ENCODE results near the gene FAM210A. TPM values are rescaled to one million over a fixed set of nuclear protein-coding genes. Genes with fewer than 3 reads are reported as not detected.
"Not testable (repeated sequence)": the region's sequence is repeated elsewhere in the genome, so short reads cannot be mapped to it uniquely, and the experiment has no call there.

The FAM210A gene
- total RNA-seq, 2 donors from 2014 or later = 30.9 to 31.9 TPM

DNA sequence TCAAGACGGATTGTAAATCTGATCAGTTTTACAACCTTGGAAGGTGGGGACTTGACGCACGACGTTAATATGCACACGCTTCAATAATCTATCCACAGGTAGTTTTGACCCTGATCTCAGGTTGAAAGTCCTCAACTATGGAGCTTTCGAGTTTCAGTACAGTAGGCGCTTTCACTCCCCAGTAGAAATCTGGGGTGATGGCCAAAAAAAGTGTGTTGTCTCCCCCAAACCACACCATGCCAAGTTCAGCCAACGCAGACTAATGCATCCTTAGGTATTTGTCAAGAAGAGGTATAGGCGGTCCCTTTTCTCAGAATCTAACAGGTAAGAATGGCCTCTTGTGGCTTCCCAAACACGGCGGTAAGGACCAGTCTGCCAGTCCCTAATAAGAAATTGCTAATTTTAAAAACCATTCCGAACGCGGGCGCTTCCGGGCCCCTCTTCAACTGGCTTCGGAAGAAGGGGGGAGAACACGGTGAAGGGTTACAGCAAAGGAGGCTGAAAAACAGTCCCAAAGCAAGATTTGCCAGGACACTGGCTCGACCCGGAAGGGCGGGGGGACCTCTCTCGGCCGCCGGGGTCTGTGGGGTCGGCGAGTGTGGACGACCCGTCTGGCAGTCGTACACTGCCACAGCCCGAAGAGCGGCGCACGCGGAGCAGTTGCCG, 659 bp downstream of the FAM210A start:
- ATAC-seq = no peak
- Mint-ChIP-seq H3K27ac (peak overlapping the region; percentile 64 to 91), H3K36me3 (peaks cover 6% of the 10 kb centered on the region), H3K9me3 (no peaks in the 10 kb centered on the region), H3K4me1 (ENCODE audit: low read depth in 2 of 2) (peaks cover 21 to 28% of the 10 kb centered on the region in 2 donors), H3K4me3 (peak overlapping the region; percentile 93), H3K27me3 (no peaks in the 10 kb centered on the region)
- no peak for DNase-seq (ENCODE audit: low spot score)

DNA sequence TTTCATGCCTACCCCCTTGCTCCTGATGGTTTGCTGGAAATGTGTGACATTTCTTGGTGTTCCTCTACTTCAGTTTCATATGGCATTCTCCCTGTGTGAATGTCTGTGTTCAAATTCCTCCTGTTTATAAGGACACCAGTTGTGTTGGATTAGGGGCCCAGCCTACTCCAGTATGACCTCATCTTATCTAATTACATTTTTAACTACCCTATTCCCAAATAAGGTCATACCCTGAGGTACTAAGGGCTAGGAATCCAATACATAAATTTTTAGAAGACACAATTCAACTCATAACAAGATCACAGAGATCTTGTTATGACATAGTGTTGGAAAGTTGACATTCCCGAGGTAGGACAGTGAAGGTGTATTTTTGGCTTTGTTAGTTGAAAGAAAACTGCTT, 5.5 kb downstream of the FAM210A start:
- peaks cover 13 to 18% of the 10 kb centered on the region in 2 donors for H3K4me1 Mint-ChIP-seq (ENCODE audit: low read depth in 2 of 2)
- H3K27me3 Mint-ChIP-seq = no peaks in the 10 kb centered on the region
- no peak overlapping the region for H3K27ac Mint-ChIP-seq
- peaks cover 5% of the 10 kb centered on the region for H3K36me3 Mint-ChIP-seq
- H3K4me3 Mint-ChIP-seq = no peak overlapping the region
- H3K9me3 Mint-ChIP-seq = no peaks in the 10 kb centered on the region
- no peak for ATAC-seq
- DNase-seq (ENCODE audit: low spot score) = no peak

DNA sequence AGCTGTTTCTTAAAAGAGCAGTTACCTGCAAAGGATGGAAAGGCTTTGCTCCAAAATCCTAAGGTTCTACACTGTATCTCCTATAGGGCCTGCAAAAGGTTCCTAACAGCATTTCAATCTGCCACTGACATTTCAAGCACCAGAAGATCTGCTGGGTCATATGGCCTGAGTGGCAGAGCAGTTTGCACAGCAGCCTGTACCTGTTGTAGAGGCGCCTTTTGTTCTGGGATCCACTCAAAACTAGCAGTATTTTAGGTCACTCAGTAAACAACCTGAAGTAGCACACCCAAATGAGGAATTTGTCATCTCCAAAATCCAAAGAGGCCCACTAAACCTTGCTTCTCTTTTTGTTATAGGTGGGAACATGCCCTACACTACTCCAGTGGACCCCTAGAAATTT, 6.2 kb downstream of the FAM210A start:
- no peak overlapping the region for H3K4me3 Mint-ChIP-seq
- no peak for DNase-seq (ENCODE audit: low spot score)
- H3K9me3 Mint-ChIP-seq = no peaks in the 10 kb centered on the region
- H3K27me3 Mint-ChIP-seq = no peaks in the 10 kb centered on the region
- peaks cover 8 to 18% of the 10 kb centered on the region in 2 donors for H3K4me1 Mint-ChIP-seq (ENCODE audit: low read depth in 2 of 2)
- no peak overlapping the region for H3K27ac Mint-ChIP-seq
- peaks cover 5% of the 10 kb centered on the region for H3K36me3 Mint-ChIP-seq
- ATAC-seq = no peak

DNA sequence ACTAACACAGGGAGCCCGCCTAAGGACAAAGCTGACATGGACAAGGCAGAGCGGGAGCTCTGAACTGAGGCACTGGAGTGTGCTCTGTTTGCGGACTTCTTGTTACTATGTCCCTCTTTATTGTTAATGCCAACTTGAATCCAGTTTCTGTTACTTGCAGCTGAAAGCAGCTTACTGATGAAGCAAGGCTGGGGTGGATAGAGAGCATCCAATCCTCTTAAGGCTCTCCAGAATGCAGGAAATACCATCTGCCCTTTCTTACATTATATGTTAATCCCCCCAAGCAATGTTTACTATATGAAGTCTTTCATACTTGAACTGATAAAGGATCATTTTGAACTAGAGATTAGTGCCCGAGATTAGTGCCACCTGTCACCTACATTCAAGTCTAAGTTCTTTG, 9.4 kb downstream of the FAM210A start:
- Mint-ChIP-seq H3K4me3 (no peak overlapping the region), H3K9me3 (no peaks in the 10 kb centered on the region), H3K27me3 (no peaks in the 10 kb centered on the region), H3K4me1 (ENCODE audit: low read depth in 2 of 2) (peaks cover 3 to 6% of the 10 kb centered on the region in 2 donors), H3K36me3 (peaks cover 5% of the 10 kb centered on the region), H3K27ac (no peak overlapping the region)
- no peak for ATAC-seq
- no peak for DNase-seq (ENCODE audit: low spot score)

DNA sequence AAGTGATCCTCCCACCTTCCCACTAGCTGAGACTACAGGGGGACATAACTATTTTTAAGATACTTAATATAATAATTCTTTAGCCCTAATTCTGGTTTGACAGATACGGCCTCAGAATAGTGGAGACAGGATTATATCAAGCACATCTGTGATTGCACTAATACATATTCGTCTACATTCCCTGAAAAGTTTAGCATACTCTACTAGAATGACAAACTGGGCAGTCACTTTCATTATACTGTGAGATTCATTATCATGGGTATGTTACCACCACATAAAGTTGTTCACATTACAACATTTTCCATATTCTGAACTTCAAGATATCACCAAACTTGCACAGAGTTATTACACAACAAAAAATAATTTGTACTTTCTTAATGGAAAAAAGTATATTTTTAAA, 11.0 kb downstream of the FAM210A start:
- no peak for DNase-seq (ENCODE audit: low spot score)
- Mint-ChIP-seq H3K27me3 (no peaks in the 10 kb centered on the region), H3K4me1 (ENCODE audit: low read depth in 2 of 2) (peaks cover 12 to 14% of the 10 kb centered on the region in 2 donors), H3K36me3 (peaks cover 5% of the 10 kb centered on the region), H3K27ac (no peak overlapping the region), H3K4me3 (no peak overlapping the region), H3K9me3 (no peaks in the 10 kb centered on the region)
- no peak for ATAC-seq

DNA sequence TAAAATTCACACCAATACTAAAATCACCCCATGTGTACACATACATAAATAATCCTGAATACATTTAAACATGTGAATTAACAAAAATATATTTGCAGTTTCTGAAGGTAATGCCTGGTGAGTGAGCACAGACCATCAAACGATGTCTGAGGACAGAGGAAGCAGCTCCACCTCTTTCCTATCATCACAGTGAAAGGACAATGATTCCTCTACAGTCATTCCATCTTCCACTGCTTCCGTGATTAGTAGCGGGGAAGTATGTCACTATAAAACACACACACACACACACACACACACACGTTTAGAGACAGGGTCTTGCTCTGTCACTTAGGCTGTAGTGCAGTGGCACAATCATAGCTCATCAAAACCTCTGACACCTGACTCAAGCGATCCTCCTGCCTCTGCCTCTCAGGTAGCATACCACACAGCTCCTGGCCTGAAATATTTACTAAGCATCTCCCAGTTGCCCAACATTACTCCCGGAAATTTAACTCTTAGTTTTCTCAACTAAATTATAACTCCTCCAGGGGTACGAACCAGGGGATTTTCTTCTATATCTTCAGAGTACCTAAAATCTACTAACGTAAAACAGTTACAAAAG, 12.8 kb downstream of the FAM210A start:
- H3K27ac Mint-ChIP-seq = no peak overlapping the region
- no peaks in the 10 kb centered on the region for H3K27me3 Mint-ChIP-seq
- DNase-seq (ENCODE audit: low spot score) (no peak), ATAC-seq (no peak)
- H3K9me3 Mint-ChIP-seq = no peaks in the 10 kb centered on the region
- no peak overlapping the region for H3K4me3 Mint-ChIP-seq
- H3K4me1 Mint-ChIP-seq (ENCODE audit: low read depth in 2 of 2) = peaks cover 18 to 23% of the 10 kb centered on the region in 2 donors
- H3K36me3 Mint-ChIP-seq = peaks cover 5% of the 10 kb centered on the region

DNA sequence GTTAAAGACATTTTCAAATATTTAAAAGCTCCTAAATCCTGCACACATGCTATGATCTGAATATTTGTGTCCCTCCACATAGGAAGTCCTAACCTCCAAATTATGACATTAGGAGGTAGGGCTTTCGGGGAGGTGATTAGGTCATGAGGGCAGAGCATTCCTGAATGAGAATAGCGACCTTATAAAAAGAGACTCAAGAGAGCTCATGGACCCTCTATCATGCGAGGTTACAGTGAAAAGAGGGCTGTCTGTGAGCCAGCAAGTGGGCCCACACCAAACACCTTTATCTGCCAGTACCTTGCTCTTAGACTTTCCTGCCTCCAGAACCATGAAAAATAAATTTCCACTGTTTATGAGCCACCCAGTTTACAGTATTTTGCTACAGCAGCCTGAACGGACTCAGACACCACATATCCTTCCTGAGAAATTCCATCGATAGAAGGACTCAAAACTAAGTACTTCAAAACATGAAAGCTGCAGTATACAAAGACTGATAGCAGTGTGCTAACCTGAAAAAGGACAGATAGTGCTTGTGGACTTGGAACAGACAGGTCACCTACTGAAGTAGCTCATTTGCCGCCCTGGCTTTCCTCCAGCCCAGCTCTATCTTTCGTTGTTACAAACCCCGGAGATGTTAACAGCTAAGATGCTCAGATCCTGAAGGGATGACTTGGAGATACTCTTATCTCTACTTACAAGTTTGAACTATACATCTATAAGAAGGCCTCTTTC, 13.8 kb downstream of the FAM210A start:
- no peak overlapping the region for H3K27ac Mint-ChIP-seq
- peaks cover 5% of the 10 kb centered on the region for H3K36me3 Mint-ChIP-seq
- DNase-seq (ENCODE audit: low spot score) (no peak), ATAC-seq (no peak)
- no peaks in the 10 kb centered on the region for H3K9me3 Mint-ChIP-seq
- no peaks in the 10 kb centered on the region for H3K27me3 Mint-ChIP-seq
- no peak overlapping the region for H3K4me3 Mint-ChIP-seq
- H3K4me1 Mint-ChIP-seq (ENCODE audit: low read depth in 2 of 2) = peaks cover 17 to 27% of the 10 kb centered on the region in 2 donors

DNA sequence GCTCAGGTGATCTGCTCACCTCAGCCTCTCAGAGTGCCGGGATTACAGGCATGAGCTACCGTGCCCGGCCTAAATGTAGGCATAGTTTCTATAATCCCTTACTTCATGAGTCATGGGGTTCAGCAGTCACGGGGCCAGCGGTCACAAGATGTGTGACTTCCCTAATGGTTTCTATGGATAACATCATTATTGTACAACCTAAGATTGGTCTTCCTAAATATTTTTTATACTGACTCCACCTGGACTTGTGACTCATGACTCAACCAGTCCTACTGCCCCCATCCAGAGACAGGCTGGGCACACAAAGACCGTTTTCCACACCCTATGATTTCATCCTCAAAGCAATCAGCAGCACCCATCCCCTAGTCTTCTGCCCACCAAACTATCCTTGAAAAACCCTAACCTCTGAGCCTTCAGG, 15.9 kb downstream of the FAM210A start:
- H3K36me3 Mint-ChIP-seq = no peaks in the 10 kb centered on the region
- no peak overlapping the region for H3K27ac Mint-ChIP-seq
- H3K4me3 Mint-ChIP-seq = no peak overlapping the region

DNA sequence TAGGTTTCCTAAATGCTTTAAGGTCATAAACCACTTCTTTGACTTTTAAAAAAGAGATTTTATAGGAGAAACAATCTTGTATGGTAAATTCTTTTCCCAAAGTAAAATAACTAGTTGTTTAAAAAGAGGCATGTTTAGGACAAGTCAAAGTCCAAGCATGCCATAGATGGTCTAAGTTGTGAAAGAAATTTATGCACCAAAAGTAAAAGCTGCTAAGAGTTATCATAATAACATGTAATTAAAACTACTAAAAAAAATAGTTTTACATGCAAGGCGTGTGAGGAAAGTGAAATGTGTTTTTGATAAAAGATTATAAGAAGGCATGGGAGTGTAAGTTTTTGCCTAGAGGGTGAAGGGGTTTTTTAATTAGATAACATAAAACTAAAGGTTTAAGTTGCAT, 22.5 kb downstream of the FAM210A start:
- no peak overlapping the region for H3K27ac Mint-ChIP-seq
- peaks cover 5 to 20% of the 10 kb centered on the region in 2 donors for H3K4me1 Mint-ChIP-seq (ENCODE audit: low read depth in 2 of 2)
- DNase-seq (ENCODE audit: low spot score) = no peak
- ATAC-seq = no peak
- H3K36me3 Mint-ChIP-seq = peaks cover 12% of the 10 kb centered on the region
- H3K9me3 Mint-ChIP-seq = no peaks in the 10 kb centered on the region
- no peak overlapping the region for H3K4me3 Mint-ChIP-seq
- no peaks in the 10 kb centered on the region for H3K27me3 Mint-ChIP-seq

More for the DNA sequence above, 15.9 kb downstream of the FAM210A start:
- Mint-ChIP-seq H3K4me1 (ENCODE audit: low read depth in 2 of 2) (peaks cover 12 to 30% of the 10 kb centered on the region in 2 donors), H3K9me3 (no peaks in the 10 kb centered on the region), H3K27me3 (no peaks in the 10 kb centered on the region)
- no peak for ATAC-seq
- no peak for DNase-seq (ENCODE audit: low spot score)

DNA sequence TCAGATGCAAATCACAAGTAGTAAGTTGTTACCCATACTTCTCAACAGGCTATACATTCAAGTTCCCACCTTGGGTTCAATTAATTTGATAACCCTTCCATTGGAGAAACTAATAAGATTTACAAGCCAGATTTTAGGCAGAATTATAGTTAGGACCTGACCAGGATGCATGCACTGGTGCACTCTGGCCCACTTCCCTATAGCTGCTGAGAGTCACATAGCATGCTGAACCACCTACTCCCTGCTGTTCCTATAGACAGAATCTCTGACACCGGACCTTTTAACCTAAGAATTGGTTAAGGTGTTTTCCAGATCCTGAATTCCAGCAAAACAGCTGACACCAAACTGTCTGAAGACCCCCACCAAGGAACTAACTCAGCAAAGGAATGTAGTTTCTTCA, 26.2 kb downstream of the FAM210A start:
- H3K4me3 Mint-ChIP-seq = no peak overlapping the region
- H3K27ac Mint-ChIP-seq = no peak overlapping the region
- H3K36me3 Mint-ChIP-seq = peaks cover 12% of the 10 kb centered on the region
- no peaks in the 10 kb centered on the region for H3K27me3 Mint-ChIP-seq
- ATAC-seq = no peak
- no peak for DNase-seq (ENCODE audit: low spot score)
- peaks cover 15 to 26% of the 10 kb centered on the region in 2 donors for H3K4me1 Mint-ChIP-seq (ENCODE audit: low read depth in 2 of 2)
- no peaks in the 10 kb centered on the region for H3K9me3 Mint-ChIP-seq

DNA sequence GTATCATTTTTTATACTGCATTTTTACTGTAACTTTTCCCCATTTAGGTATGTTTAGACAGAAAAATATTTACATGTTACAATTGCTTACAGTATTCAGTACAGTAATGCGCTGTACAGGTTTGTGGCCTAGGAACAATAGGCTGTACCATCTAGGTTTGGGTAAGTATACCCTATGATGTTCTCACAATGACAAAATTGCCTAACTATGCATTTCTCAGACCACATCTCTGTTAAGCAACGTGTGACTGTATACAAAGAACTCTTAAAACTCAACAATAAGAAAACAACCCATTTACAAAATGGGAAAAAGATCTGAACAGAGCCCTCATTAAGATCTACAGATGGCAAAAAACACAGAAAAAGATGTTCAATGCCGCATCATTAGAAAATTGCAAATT, 29.4 kb downstream of the FAM210A start:
- peaks cover 7% of the 10 kb centered on the region for H3K9me3 Mint-ChIP-seq
- no peak for ATAC-seq
- H3K27ac Mint-ChIP-seq = peak overlapping the region in 1 of 2 donors; percentile 19
- peaks cover 23 to 45% of the 10 kb centered on the region in 2 donors for H3K4me1 Mint-ChIP-seq (ENCODE audit: low read depth in 2 of 2)
- peaks cover 10% of the 10 kb centered on the region for H3K36me3 Mint-ChIP-seq
- no peak for DNase-seq (ENCODE audit: low spot score)
- H3K27me3 Mint-ChIP-seq = no peaks in the 10 kb centered on the region
- H3K4me3 Mint-ChIP-seq = no peak overlapping the region

DNA sequence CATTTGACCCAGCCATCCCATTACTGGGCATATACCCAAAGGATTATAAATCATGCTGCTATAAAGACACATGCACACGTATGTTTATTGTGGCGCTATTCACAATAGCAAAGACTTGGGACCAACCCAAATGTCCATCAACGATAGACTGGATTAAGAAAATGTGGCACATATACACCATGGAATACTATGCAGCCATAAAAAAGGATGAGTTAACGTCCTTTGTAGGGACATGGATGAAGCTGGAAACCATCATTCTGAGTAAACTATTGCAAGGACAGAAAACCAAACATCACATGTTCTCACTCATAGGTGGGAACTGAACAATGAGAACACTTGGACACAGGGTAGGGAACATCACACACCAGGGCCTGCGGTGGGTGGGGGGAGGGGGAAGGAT, 31.0 kb downstream of the FAM210A start:
- not testable (repeated sequence) for DNase-seq (ENCODE audit: low spot score); H3K9me3 Mint-ChIP-seq; H3K36me3 Mint-ChIP-seq; ATAC-seq; H3K27ac Mint-ChIP-seq; H3K4me3 Mint-ChIP-seq; H3K27me3 Mint-ChIP-seq
- peaks cover 34 to 54% of the 10 kb centered on the region in 2 donors for H3K4me1 Mint-ChIP-seq (ENCODE audit: low read depth in 2 of 2)

DNA sequence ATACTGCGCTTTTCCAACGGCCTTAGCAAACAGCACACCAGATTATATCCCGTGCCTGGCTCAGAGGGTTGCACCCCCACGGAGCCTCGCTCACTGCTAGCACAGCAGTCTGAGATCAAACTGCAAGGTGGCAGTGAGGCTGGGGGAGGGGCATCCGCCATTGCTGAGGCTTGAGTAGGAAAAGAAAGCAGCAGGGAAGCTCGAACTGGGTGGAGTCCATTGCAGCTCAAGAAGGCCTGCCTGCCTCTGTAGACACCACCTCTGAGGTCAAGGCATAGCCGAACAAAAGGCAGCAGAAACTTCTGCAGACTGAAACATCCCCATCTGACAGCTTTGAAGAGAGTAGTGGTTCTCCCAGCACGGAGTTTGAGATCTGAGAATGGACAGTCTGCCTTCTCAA, 36.3 kb downstream of the FAM210A start:
- peaks cover 46 to 49% of the 10 kb centered on the region in 2 donors for H3K4me1 Mint-ChIP-seq (ENCODE audit: low read depth in 2 of 2)
- not testable (repeated sequence) for ATAC-seq; H3K9me3 Mint-ChIP-seq; H3K27ac Mint-ChIP-seq; DNase-seq (ENCODE audit: low spot score); H3K27me3 Mint-ChIP-seq; H3K4me3 Mint-ChIP-seq; H3K36me3 Mint-ChIP-seq
